HK-2 (cell line): Measurements from ENCODE around the gene AP1M1.
A peak's percentile ranks its signal among the peaks of the same experiment; 100 is the strongest.
"Not testable (repeated sequence)": the region's sequence is repeated elsewhere in the genome, so short reads cannot be mapped to it uniquely, and the experiment has no call there.

Experiments used
- DNase-seq: peaks from one replicate; pipeline ENCODE4 v3.0.0-alpha.2; 2018; ENCODE audit not compliant: unreplicated experiment

Gene AP1M1

DNA sequence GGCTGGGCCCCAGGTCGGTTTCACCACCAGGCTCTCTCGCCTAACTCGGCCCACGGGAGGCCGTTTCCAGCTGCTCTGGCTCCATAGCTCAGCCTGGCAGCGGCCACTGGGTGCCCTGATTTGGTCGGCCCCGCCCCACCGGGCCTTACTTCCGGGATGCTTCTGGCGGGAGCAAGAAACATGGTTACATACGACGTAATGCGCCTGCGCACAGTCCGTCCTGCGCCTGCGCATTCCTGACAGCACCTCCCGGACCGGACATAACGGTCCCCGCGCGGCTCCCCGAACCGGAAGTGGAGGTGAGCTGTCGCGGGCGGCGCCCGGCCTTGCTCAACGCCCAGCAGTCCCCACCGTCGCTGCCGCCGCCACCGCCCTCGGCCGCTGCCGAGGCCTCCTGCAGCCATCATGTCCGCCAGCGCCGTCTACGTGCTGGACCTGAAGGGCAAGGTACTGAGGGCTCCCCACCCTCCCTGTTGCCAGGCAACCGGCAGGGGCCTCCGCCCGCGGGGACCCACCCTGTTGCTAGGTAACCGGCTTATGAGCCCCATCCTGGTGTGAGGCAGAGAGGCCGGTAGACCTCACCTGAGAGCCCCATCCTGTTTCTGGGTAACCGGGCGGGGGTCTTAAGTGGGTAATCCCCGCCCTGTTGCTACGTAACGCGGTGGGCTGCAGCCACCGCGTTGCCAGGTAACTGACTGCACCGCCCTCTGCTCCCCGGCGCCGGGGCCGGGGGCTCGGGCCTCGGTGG is at the start of gene AP1M1:
AP1M1 (plus strand) TSS at position 290 of the 748 bp plus-strand sequence; CDS start at position 406, 116 bp downstream.
- peak; percentile 99 for DNase-seq

DNA sequence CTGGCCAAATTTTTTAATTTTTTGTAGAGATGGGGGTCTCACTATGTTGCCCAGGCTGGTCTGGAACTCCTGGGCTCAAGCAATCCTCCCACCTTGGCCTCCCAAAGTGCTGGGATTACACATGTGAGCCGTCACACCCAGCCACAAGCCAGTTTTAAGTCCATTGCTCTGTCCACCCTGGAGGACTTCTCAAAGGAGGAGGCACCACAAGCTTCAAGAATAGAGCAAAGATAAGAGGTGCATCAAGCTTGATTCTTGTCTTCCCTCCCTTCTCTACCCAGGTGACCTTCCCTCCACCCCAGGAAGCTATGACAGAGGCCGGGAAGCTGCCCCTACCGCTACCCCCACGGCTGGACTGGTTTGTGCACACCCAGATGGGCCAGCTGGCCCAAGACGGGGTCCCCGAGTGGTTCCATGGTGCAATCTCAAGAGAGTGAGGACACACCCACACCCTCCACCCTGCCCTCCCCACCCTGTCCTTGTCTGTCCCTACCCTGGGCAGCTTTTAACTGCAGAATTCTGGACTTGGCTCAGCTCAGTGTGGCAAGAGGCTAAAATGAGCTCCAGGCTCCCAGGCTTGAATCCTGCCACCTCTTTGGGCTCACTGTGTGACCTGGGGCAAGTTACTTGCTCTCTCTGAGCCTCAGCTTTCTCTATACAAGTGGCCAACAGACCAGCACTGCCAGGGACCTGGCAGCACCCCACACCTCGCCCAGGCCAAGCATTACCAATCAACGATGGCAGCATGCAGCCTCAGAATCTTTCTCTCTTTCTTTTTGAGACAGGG is 49.1 kb upstream of the AP1M1 start:
- DNase-seq = no peak

DNA sequence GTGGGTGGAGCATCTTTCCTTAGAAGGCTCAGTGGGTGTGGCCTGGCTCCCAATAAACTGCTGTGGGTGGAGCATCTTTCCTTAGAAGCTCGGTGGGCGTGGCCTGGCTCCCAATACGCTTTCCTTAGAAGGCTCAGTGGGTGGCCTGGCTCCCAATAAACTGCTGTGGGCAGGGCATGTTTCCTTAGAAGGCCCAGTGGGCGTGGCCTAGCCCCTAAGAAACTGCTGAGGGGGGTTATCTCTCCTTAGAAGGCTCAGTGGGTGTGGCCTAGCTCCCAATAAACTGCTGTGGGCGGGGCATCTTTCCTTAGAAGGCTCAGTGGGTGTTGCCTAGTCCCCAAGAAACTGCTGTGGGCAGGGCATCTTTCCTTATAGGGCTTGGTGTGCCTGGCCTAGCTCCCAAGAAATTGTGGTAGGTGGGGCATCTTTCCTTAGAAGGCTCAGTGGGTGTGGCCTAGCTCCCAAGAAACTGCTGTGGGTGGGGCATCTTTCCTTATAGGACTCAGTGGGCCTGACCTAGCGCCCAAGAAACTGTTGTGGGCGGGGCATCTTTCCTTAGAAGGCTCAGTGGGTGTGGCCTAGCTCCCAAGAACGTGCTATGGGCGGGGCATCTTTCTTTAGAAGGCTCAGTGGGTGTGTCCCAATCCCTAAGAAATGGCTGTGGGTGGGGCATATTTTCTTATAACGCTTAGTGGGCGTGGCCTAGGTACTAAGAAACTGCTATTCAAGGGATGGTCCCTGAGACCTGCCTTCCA is 44.0 kb upstream of the AP1M1 start:
- DNase-seq = no peak

DNA sequence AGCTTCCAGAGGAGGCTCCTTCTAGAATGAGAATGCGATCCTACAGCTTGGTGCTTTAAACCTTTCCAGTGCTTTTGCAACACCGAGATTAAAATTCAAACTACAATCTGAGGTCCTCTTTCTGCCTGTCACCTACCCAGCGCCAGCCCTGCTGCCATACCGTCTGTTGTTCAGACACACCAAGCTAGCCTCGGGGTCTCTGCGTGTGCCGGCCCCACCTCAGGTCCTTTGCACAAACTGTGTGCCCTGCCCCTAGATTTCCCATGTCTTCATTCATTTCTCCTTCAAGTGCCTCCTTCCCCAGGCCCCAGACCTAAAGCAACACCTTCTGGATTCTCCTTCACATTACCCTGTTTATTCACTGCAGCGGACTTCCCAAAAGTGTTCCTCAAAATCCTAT is 43.2 kb upstream of the AP1M1 start:
- no peak for DNase-seq

DNA sequence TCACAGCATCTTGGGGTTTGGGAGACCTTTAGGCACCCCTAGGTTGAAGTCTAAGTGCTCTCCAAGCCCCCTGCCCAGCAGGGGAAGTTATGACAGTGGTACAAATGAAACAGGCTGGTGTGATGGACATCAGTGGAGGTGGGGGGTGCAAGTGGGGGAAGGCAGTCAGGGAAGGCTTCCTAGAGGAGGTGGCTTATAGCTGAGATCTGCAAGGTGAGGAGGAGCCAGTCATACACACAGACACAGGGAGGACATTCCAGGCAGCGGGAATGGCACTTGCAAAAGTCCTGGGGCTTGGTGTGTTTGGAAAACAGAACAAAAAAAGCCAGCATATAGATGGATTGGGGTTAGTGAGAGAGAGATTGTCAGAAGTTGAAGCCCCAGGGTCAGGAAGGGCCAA is 42.6 kb upstream of the AP1M1 start:
- no peak for DNase-seq

DNA sequence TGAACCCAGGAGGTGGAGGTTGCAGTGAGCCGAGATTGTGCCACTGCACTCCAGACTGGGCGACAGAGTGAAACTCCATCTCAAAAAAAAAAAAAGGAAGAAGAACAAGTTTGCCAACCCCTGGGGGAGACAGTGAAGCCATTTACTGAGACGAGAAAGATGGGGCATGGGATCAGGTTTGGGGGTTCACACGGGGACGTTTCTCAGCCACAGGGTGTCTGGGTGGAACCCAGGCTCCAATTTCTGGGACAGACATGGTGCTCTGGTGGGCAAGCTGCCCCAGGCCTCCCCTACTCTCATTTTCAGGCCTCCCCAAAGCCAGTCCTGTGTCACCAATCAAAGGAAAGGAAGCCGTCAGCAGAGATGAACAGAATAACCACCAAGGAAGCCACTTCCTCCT is 40.8 kb upstream of the AP1M1 start:
- DNase-seq = no peak

DNA sequence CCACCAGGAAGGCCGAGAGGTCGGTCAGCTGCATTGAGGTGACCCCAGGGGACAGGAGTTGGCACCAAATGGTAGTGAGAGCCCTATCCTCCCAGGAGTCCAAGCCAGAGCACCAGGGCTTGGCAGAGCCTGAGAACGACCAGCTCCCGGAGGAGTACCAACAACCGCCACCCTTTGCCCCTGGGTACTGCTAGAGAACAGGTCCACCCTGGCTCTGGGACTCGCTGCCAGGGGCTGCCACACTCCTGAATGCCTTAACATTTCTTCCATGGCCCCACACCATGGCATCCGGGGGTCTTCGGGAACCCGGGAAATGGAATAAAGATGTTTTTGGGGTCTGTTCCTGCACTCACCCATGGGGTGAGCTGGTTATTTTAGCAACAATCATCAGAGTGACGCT is 40.1 kb upstream of the AP1M1 start:
- DNase-seq = no peak

DNA sequence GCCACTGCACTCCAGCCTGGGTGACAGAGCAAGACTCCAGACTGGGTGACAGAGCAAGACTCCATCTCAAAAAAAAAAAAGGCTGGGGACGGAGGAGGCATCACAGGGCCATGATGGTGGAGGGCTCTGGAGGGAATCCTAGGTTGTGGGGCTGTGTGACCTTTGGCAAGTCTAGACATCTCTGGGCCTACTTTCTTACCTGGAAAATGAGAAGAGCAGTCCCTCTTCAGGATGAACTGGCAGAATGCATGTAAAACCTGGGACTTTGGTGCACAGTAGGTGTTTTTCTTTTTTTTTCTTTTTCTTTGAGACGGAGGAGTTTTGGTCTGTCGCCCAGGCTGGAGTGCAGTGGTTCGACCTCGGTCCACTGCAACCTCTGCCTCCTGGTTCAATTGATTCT is 38.1 kb upstream of the AP1M1 start:
- DNase-seq = no peak

DNA sequence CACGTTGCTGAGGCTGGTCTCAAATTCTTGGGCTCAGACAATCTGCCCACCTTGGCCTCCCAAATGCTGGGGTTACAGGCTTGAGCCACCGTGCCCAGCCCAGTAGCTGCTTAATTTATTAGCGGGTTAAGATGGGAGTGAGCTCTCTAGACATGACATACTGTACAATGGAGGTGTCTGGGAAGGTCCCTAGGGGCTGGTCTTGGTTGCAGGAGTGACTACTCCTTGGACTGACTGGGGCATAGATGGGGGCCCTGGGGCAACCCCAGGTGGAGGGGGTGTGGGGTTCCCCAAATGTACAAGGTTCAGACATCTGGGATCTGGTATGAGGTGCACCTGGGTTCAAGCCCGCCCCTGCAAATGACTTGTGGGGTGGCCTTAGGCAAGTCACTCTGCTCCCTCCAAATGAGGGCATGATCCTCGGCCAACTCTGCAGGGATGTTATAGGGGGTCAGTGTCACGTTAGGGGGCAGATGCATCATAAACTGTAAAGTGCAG is 37.2 kb upstream of the AP1M1 start:
- no peak for DNase-seq

DNA sequence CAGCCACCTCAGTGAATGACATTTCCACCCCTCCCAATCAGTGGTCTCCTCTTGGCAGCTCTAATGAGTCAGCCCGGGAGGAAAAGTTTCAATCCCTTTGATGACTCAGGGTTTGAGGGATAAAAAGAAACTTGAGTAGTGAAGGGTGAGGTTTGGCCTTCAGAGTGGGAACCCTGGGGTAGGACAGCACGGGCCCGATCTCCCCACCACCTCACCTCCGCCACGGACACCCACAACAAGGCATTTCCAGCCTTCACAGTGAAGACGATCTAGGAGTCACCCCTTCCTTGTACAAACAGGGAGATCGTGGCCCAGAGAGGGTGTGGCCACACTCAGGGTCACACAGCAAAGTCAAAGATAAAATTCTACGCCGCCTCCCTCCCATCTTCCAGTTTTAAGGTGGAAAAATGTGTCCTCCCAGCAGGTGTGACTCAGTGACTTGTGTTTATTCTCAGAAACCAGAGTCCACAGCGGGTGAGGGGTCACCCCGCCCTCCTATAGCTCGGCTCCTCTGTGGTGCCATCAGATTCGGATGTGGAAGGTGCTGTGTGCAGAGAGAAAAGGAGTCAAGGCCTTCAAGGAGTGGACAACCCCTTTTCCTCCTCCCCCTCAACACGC is 36.7 kb upstream of the AP1M1 start:
- peak; percentile 43 for DNase-seq

DNA sequence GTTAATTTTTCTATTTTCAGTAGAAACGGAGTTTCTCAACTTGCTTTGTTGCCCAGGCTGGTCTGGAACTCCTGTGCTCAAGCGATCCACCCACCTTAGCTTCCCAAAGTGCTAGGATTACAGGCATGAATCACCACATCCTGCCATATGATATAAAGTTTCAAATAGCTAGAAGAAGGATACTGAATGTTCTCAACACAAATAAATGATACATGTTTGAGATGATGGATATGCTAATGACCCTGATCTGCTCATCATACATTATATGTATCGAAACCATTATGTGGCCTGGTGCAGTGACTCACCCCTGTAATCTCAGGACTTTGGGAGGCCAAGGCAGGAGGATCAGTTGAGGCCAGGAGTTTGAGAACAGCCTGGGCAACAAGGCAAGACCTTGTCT is 35.9 kb upstream of the AP1M1 start:
- no peak for DNase-seq

DNA sequence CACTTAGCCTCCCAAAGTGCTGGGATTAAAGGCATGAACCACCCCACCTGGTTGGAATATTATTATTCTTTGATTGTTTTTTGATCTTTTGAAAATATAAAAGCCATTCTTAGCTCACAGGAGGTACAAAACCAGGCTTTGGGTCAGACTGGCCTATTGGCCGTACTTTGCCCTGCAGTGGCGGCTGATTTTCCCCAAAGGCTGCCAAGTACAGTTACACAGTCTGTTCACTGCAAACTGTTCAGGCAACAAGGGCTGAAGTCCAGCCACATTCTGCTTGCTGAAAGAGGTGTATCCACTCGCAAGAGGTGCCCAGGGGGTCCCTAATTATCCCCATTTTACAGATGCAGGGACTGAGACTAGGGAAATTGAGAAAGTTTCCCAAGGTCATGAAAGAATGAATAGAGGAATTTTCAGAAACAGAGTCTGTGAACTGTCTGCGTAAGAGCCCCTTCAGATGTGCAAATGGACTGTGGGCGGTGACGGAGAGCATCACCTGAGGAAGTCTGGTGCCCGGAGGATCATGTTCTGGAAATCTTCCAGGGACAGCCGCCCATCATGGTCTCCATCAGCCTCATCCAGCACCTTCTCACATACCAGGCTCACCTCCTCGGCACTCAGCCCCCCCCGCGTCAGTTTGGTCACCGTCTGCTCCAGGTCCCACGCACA is 33.4 kb upstream of the AP1M1 start:
- DNase-seq = no peak

DNA sequence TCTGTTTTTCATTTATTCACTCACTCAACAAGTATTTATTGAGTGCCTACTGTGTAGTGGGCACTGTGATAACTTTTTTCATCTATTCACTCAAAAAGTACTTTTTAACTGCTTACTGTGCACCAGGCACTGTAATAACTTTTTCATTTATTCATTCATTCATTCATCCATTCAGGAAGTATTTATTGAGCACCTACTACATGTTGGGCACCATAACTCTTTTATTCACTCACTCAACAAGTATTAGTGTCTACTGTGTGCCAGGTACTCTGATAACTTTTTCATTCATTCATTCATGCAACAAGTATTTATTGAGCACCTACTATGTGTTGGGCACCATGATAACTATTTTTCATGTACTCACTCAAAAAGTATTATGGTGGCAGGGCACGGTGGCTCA is 31.3 kb upstream of the AP1M1 start:
- no peak for DNase-seq

DNA sequence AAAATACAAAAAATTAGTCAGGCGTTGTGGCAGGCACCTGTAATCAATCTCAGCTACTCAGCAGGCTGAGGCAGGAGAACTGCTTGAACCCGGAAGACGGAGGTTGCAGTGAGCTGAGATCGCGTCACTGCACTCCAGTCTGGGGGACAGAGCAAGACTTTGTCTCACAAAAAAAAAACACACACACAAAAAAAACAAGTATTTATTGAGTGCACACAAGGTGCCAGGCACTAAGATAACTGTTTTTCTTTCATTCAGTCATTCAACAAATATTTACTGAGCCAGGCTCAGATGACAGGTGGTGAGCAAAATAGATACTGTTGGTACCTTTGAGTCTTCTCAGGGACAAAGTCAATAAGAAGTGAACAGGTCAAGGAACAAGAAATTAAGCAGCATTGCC is 30.7 kb upstream of the AP1M1 start:
- no peak for DNase-seq

DNA sequence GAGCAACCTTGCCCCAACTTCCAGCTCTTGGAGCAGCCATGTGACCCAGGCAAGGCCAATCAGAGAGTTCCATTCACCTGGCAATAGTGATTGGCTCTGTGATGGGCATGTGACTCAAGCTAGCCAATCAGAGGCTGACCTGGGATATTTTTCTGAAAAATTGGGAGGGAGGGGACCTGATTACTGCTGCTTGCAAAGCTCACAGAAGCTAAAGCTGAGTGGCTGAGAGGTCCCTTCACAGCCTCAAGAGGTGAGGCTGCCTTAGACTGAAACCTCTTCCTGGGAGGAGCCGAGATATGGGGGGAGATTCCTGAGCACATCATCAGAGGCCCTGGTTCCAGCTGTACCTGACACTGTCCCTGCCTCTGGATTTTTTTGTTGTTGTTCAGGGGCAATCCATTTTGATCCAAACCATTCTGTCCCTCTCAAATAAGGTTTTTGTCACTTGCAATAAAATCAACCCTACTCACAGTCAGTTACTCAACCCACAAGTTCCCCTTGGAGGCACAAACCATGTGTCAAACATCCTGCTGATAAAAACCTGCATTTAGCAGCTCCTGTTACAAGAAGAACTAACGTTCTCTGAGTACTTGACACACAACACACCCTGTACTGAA is 29.1 kb upstream of the AP1M1 start:
- no peak for DNase-seq

DNA sequence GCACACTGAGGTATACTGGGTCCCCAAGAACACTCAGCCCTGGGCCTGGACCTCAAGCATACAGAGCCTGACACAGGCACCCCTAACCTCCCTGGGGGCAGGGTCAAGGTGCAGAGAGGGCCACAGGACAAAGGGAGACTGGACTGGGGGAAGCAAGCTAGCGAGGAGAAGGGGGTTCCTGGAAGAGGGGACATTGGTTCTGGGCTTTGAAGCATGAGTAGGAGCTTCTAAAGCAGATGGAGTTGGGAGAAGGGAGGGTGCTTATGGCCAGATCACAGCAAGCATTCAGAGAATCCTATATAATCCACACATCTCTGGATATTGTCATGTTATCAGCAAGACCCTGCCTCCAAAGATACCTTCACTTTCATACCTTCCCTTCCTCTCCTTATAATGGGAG is 27.6 kb upstream of the AP1M1 start:
- DNase-seq = no peak

DNA sequence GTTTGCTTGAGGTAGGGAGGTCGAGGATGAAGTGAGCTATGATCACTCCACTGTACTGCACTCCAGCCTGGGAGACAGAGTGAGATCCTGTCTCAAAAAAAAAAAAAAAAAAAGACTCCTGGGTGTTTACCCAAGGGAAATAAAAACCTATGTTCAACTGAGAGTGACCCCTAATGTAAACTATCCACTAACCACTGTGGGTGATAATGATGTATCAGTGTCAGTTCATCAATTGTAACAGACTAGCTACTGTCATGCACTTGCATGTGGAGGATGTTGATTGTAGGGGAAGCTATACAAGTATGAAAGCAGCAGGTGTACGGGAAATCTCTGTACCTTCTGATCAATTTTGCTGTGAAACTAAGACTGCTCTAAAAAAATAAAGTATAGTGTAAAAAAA is 21.8 kb upstream of the AP1M1 start:
- DNase-seq = no peak

DNA sequence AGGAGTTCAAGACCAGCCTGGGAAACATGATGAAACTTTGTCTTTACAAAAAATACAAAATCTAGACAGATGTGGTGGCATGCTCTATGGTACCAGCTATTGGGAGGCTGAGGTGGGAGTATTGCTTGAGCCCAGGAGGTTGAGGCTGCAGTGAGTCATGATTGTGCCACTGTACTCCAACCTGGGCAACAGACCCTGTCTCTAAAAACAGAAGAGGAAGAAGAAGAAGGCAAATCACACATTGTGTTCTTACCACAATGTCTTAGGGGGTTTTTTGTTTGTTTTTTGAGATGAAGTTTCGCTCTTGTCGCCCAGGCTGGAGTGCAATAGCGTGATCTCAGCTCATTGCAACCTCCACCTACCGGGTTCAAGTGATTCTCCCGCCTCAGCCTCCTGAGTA is 18.8 kb upstream of the AP1M1 start:
- not testable (repeated sequence) for DNase-seq

DNA sequence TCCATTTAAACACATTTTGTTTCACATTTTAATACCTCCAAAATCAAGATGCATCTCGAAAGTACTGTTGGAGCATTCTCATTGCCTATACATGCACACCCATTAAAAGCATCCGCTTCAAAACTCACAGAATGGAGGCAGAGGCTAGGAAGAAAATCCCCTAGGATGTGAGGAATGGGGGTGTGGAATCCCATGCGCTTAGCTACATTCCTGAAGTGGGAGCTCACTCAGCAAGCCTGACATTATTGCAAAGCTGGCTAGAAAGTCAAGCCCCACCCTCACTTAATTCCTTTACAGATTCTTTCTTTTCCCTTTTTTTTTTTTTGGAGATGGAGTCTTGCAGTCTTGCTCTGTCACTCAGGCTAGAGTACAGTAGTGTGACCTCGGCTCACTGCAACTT is 17.1 kb upstream of the AP1M1 start:
- DNase-seq = peak; percentile 36

DNA sequence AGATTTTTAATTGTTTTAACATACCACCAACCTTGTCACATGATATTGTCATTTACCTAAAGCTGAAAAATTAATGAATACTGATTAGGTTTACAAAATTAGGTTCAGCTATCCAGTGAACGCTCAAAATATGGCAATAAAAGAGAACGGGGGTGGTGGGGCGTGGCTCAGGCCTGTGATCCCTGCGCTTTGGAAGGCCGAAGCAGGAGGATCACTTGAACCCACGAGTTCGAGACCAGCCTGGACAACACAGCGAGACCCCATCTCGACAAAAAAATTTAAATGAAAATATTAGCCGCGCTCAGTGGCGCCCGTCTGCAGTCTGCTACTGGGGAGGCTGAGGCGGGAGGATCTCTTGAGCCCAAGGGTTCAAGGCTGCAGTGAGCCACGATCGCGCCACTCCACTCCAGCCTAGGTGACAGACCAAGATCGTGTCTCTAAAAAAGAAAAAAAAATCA is 13.0 kb upstream of the AP1M1 start:
- no peak for DNase-seq
